GM18951 (cell line): ENCODE data around the gene CEP83.

Experiments used
- POLR2A ChIP-seq: IDR thresholded peaks from 4 replicates; pipeline ENCODE4 v1.6.1; 2011; ENCODE audit warnings: mild to moderate bottlenecking; ENCODE audit not compliant: insufficient read length, insufficient read depth; ENCODE audit errors: extremely low read depth
- in situ Hi-C: fragments of 300-500 bp; cut with MboI; formaldehyde crosslinking; loops from one replicate; pipeline ENCODE4 v1.12.0; 2022; ENCODE audit warnings: low sequenced_read_pairs, mixed read lengths, inconsistent platforms; ENCODE audit not compliant: unreplicated experiment

Gene CEP83

GRCh38 chr12:94304012-94304411 lies 155.7 kb downstream of the CEP83 start:
- TF ChIP-seq POLR2A: no peak
- in situ Hi-C loops: no loop called here

- no peak for TF ChIP-seq POLR2A
- in situ Hi-C loops: no loop called here
These were observed 159.8 kb downstream of the CEP83 start for GRCh38 chr12:94299846-94300245.

GRCh38 chr12:94297876-94298505 lies 161.7 kb downstream of the CEP83 start:
- in situ Hi-C loops: no loop called here
- TF ChIP-seq POLR2A: no peak

- in situ Hi-C loops: no loop called here
- no peak for TF ChIP-seq POLR2A
These were observed 162.5 kb downstream of the CEP83 start for GRCh38 chr12:94297096-94297699.

GRCh38 chr12:94290353-94290752 lies 169.3 kb downstream of the CEP83 start:
- in situ Hi-C loops: no loop called here
- no peak for TF ChIP-seq POLR2A

GRCh38 chr12:94289461-94290312 lies 170.0 kb downstream of the CEP83 start:
- no peak for TF ChIP-seq POLR2A
- in situ Hi-C loops: no loop called here

GRCh38 chr12:94287245-94287628 lies 172.4 kb downstream of the CEP83 start:
- in situ Hi-C loops: no loop called here
- no peak for TF ChIP-seq POLR2A

- no peak for TF ChIP-seq POLR2A
- in situ Hi-C loops: no loop called here
These were observed 173.0 kb downstream of the CEP83 start for GRCh38 chr12:94286583-94287244.

- TF ChIP-seq POLR2A: no peak
- in situ Hi-C loops: no loop called here
These were observed 173.6 kb downstream of the CEP83 start for GRCh38 chr12:94285943-94286582.

GRCh38 chr12:94284859-94285258 lies 174.8 kb downstream of the CEP83 start:
- in situ Hi-C loops: no loop called here
- TF ChIP-seq POLR2A: no peak

GRCh38 chr12:94284046-94284445 lies 175.6 kb downstream of the CEP83 start:
- in situ Hi-C loops: no loop called here
- TF ChIP-seq POLR2A: no peak

GRCh38 chr12:94282675-94283074 lies 177.0 kb downstream of the CEP83 start:
- TF ChIP-seq POLR2A: no peak
- in situ Hi-C loops: no loop called here

- in situ Hi-C loops: no loop called here
- no peak for TF ChIP-seq POLR2A
These were observed 179.6 kb downstream of the CEP83 start for GRCh38 chr12:94280063-94280462.
